ENCODE measurements around the gene DCAKD. TPM values are rescaled to one million over a fixed set of nuclear protein-coding genes. Genes with fewer than 3 reads are reported as not detected.

Gene DCAKD
- total and polyA plus RNA-seq, 10 of the 15 experiments (the other 5 are each of a cell fraction or from before 2014, with no cell fraction given): 11.6 to 62.7 (median 38.3) TPM

Small RNA genes within 50 kb of the gene (small RNA-seq; reads per million reads assigned to genes)
- gene AC015936.2: not detected
- not detected for gene RF00019

Other genes with a start within 250 kb of the DCAKD start
Only the 7 nearest of the 13 such genes appear.
- 10.6 and 12.0 TPM in 2 replicates for gene KIF18B, start 103.9 kb downstream of the DCAKD start, total RNA-seq (2014; rRNA removed)
- gene KIF18B, start 103.9 kb downstream of the DCAKD start, total RNA-seq (2014; rRNA removed; fragmentation: Illumina TruSeq; extraction: Trizol): 9.2 and 10.3 TPM in 2 replicates
- gene KIF18B, start 103.9 kb downstream of the DCAKD start, total RNA-seq (2021): 39.4 and 44.4 TPM in 2 replicates
- 14.2 and 28.6 TPM in 2 replicates for gene KIF18B, start 103.9 kb downstream of the DCAKD start, polyA plus RNA-seq (2011; rRNA removed)
- gene KIF18B, start 103.9 kb downstream of the DCAKD start, polyA plus RNA-seq (2014; fragmentation: Illumina TruSeq; extraction: Trizol): 11.9 and 22.0 TPM in 2 replicates
- gene KIF18B, start 103.9 kb downstream of the DCAKD start, polyA plus RNA-seq (2014; fragmentation: Nextera tagmentation; extraction: Ambion mirVana): 1 to 10 TPM; 2.8 to 3.1 TPM
- gene KIF18B, start 103.9 kb downstream of the DCAKD start, polyA plus RNA-seq (2014; rRNA removed): 44.7 and 46.2 TPM in 2 replicates
- gene KIF18B, start 103.9 kb downstream of the DCAKD start, polyA plus RNA-seq (2016; fragmentation: Nextera tagmentation; extraction: Ambion mirVana): 10 to 100 TPM; 20.4 to 20.5 TPM
- gene C1QL1, start 83.3 kb downstream of the DCAKD start, total RNA-seq (2014; rRNA removed): not detected in 2 replicates
- gene C1QL1, start 83.3 kb downstream of the DCAKD start, total RNA-seq (2014; rRNA removed; fragmentation: Illumina TruSeq; extraction: Trizol): not detected in 2 replicates
- not detected in 2 replicates for gene C1QL1, start 83.3 kb downstream of the DCAKD start, total RNA-seq (2021)
- not detected in 2 replicates for gene C1QL1, start 83.3 kb downstream of the DCAKD start, polyA plus RNA-seq (2011; rRNA removed)
- gene C1QL1, start 83.3 kb downstream of the DCAKD start, polyA plus RNA-seq (2014; fragmentation: Illumina TruSeq; extraction: Trizol): not detected in 2 replicates
- gene C1QL1, start 83.3 kb downstream of the DCAKD start, polyA plus RNA-seq (2014; fragmentation: Nextera tagmentation; extraction: Ambion mirVana): not detected
- not detected in 2 replicates for gene C1QL1, start 83.3 kb downstream of the DCAKD start, polyA plus RNA-seq (2014; rRNA removed)
- not detected for gene C1QL1, start 83.3 kb downstream of the DCAKD start, polyA plus RNA-seq (2016; fragmentation: Nextera tagmentation; extraction: Ambion mirVana)
- gene NMT1, start 9.7 kb upstream of the DCAKD start, total RNA-seq (2014; rRNA removed): 118 and 121 TPM in 2 replicates
- 391 and 395 TPM in 2 replicates for gene NMT1, start 9.7 kb upstream of the DCAKD start, total RNA-seq (2014; rRNA removed; fragmentation: Illumina TruSeq; extraction: Trizol)
- 204 and 223 TPM in 2 replicates for gene NMT1, start 9.7 kb upstream of the DCAKD start, total RNA-seq (2021)
- 116 and 138 TPM in 2 replicates for gene NMT1, start 9.7 kb upstream of the DCAKD start, polyA plus RNA-seq (2011; rRNA removed)
- gene NMT1, start 9.7 kb upstream of the DCAKD start, polyA plus RNA-seq (2014; fragmentation: Illumina TruSeq; extraction: Trizol): 80.7 and 216 TPM in 2 replicates
- 100 to 1,000 TPM; 282 to 342 TPM for gene NMT1, start 9.7 kb upstream of the DCAKD start, polyA plus RNA-seq (2014; fragmentation: Nextera tagmentation; extraction: Ambion mirVana)
- 96.7 and 112 TPM in 2 replicates for gene NMT1, start 9.7 kb upstream of the DCAKD start, polyA plus RNA-seq (2014; rRNA removed)
- gene NMT1, start 9.7 kb upstream of the DCAKD start, polyA plus RNA-seq (2016; fragmentation: Nextera tagmentation; extraction: Ambion mirVana): 100 to 1,000 TPM; 221 to 226 TPM
- gene PLCD3, start 80.9 kb upstream of the DCAKD start, total RNA-seq (2014; rRNA removed): 0.45 and 0.76 TPM in 2 replicates
- gene PLCD3, start 80.9 kb upstream of the DCAKD start, total RNA-seq (2014; rRNA removed; fragmentation: Illumina TruSeq; extraction: Trizol): 0.28 and 0.36 TPM in 2 replicates
- gene PLCD3, start 80.9 kb upstream of the DCAKD start, total RNA-seq (2021): 1.6 and 2.4 TPM in 2 replicates
- gene PLCD3, start 80.9 kb upstream of the DCAKD start, polyA plus RNA-seq (2011; rRNA removed): 0.52 and 1.2 TPM in 2 replicates
- 0.03 and 1.6 TPM in 2 replicates for gene PLCD3, start 80.9 kb upstream of the DCAKD start, polyA plus RNA-seq (2014; fragmentation: Illumina TruSeq; extraction: Trizol)
- gene PLCD3, start 80.9 kb upstream of the DCAKD start, polyA plus RNA-seq (2014; fragmentation: Nextera tagmentation; extraction: Ambion mirVana): under 1 TPM; 0.02 to 0.04 TPM
- 1.2 and 1.6 TPM in 2 replicates for gene PLCD3, start 80.9 kb upstream of the DCAKD start, polyA plus RNA-seq (2014; rRNA removed)
- under 1 TPM; 0.13 to 0.43 TPM for gene PLCD3, start 80.9 kb upstream of the DCAKD start, polyA plus RNA-seq (2016; fragmentation: Nextera tagmentation; extraction: Ambion mirVana)
- 8.1 and 10.2 TPM in 2 replicates for gene ACBD4, start 84.1 kb upstream of the DCAKD start, total RNA-seq (2014; rRNA removed)
- 5.4 and 5.7 TPM in 2 replicates for gene ACBD4, start 84.1 kb upstream of the DCAKD start, total RNA-seq (2014; rRNA removed; fragmentation: Illumina TruSeq; extraction: Trizol)
- gene ACBD4, start 84.1 kb upstream of the DCAKD start, total RNA-seq (2021): 10.0 and 10.1 TPM in 2 replicates
- gene ACBD4, start 84.1 kb upstream of the DCAKD start, polyA plus RNA-seq (2011; rRNA removed): 4.4 and 6.5 TPM in 2 replicates
- gene ACBD4, start 84.1 kb upstream of the DCAKD start, polyA plus RNA-seq (2014; fragmentation: Illumina TruSeq; extraction: Trizol): 4.5 and 5.7 TPM in 2 replicates
- gene ACBD4, start 84.1 kb upstream of the DCAKD start, polyA plus RNA-seq (2014; fragmentation: Nextera tagmentation; extraction: Ambion mirVana): under 1 TPM; 0.20 to 0.27 TPM
- gene ACBD4, start 84.1 kb upstream of the DCAKD start, polyA plus RNA-seq (2014; rRNA removed): 13.8 and 17.6 TPM in 2 replicates
- gene ACBD4, start 84.1 kb upstream of the DCAKD start, polyA plus RNA-seq (2016; fragmentation: Nextera tagmentation; extraction: Ambion mirVana): 1 to 10 TPM; 7.2 to 9.9 TPM
- 12.2 and 13.4 TPM in 2 replicates for gene HEXIM1, start 96.8 kb upstream of the DCAKD start, total RNA-seq (2014; rRNA removed)
- gene HEXIM1, start 96.8 kb upstream of the DCAKD start, total RNA-seq (2014; rRNA removed; fragmentation: Illumina TruSeq; extraction: Trizol): 4.4 and 4.7 TPM in 2 replicates
- gene HEXIM1, start 96.8 kb upstream of the DCAKD start, total RNA-seq (2021): 23.9 and 24.1 TPM in 2 replicates
- 7.3 and 8.8 TPM in 2 replicates for gene HEXIM1, start 96.8 kb upstream of the DCAKD start, polyA plus RNA-seq (2011; rRNA removed)
- 9.9 and 16.0 TPM in 2 replicates for gene HEXIM1, start 96.8 kb upstream of the DCAKD start, polyA plus RNA-seq (2014; fragmentation: Illumina TruSeq; extraction: Trizol)
- gene HEXIM1, start 96.8 kb upstream of the DCAKD start, polyA plus RNA-seq (2014; fragmentation: Nextera tagmentation; extraction: Ambion mirVana): 1 to 10 TPM; 1.9 to 2.1 TPM
- 17.2 and 19.4 TPM in 2 replicates for gene HEXIM1, start 96.8 kb upstream of the DCAKD start, polyA plus RNA-seq (2014; rRNA removed)
- gene HEXIM1, start 96.8 kb upstream of the DCAKD start, polyA plus RNA-seq (2016; fragmentation: Nextera tagmentation; extraction: Ambion mirVana): 1 to 10 TPM; 8.3 to 9.3 TPM
- gene HEXIM2, start 110.2 kb upstream of the DCAKD start, total RNA-seq (2014; rRNA removed): 8.3 and 8.7 TPM in 2 replicates
- gene HEXIM2, start 110.2 kb upstream of the DCAKD start, total RNA-seq (2014; rRNA removed; fragmentation: Illumina TruSeq; extraction: Trizol): 4.8 and 5.1 TPM in 2 replicates
- 7.6 and 9.7 TPM in 2 replicates for gene HEXIM2, start 110.2 kb upstream of the DCAKD start, total RNA-seq (2021)
- 4.3 and 5.8 TPM in 2 replicates for gene HEXIM2, start 110.2 kb upstream of the DCAKD start, polyA plus RNA-seq (2011; rRNA removed)
- gene HEXIM2, start 110.2 kb upstream of the DCAKD start, polyA plus RNA-seq (2014; fragmentation: Illumina TruSeq; extraction: Trizol): 0.87 and 4.9 TPM in 2 replicates
- gene HEXIM2, start 110.2 kb upstream of the DCAKD start, polyA plus RNA-seq (2014; fragmentation: Nextera tagmentation; extraction: Ambion mirVana): under 1 TPM; 0.10 to 0.22 TPM
- 7.1 and 12.5 TPM in 2 replicates for gene HEXIM2, start 110.2 kb upstream of the DCAKD start, polyA plus RNA-seq (2014; rRNA removed)
- 10 to 100 TPM in 1 of 2 experiments, 1 to 10 TPM in 1; 9.7 to 10.3 TPM for gene HEXIM2, start 110.2 kb upstream of the DCAKD start, polyA plus RNA-seq (2016; fragmentation: Nextera tagmentation; extraction: Ambion mirVana)